Kidney (tissue), 14 donors: Measurements from ENCODE around the gene KDELR3. TPM values are rescaled to one million over a fixed set of nuclear protein-coding genes. Genes with fewer than 3 reads are reported as not detected.

Experiments
- DNase-seq, 5 donors: peaks; one replicate each; pipeline ENCODE4 v3.0.0-alpha.2; 2013 to 2020
- FAIRE-seq: peaks from 2 replicates; lab custom pipeline; 2012; peaks lifted over from hg19 to GRCh38; lab: Jason Lieb, UNC
- H3K27ac ChIP-seq, 2 donors: one replicate each; pipeline ENCODE4 v1.7.0; 2013; ENCODE audit warnings: low read depth in 2 of 2, low read length in 2 of 2, inconsistent platforms in 1 of 2
- H3K27me3 ChIP-seq: one replicate; pipeline ENCODE4 v1.7.1; 2013; ENCODE audit warnings: low read length, inconsistent platforms; ENCODE audit not compliant: control insufficient read depth, insufficient read depth
- H3K36me3 ChIP-seq, 3 donors: one replicate each; pipeline versions ENCODE4 v1.7.0 to v1.7.1; 2013; ENCODE audit warnings: low read length in 3 of 3, control low read depth in 1 of 3, inconsistent platforms in 1 of 3; ENCODE audit not compliant: insufficient read depth in 3 of 3, control insufficient read depth in 2 of 3
- H3K4me1 ChIP-seq, 3 donors: one replicate each; pipeline versions ENCODE4 v1.7.0 to v1.7.1; 2013; ENCODE audit warnings: low read length in 3 of 3, inconsistent platforms in 1 of 3, low read depth in 1 of 3; ENCODE audit not compliant: control insufficient read depth in 2 of 3, insufficient read depth in 2 of 3
- H3K4me3 ChIP-seq, 3 donors: one replicate each; pipeline versions ENCODE4 v1.7.0 to v1.8.1; 2013; ENCODE audit warnings: low read length in 3 of 3, control low read depth in 1 of 3, inconsistent platforms in 1 of 3
- H3K9ac ChIP-seq, 3 donors: one replicate each; pipeline versions ENCODE4 v1.7.0 to v1.7.1; 2013; ENCODE audit warnings: low read length in 3 of 3, control low read depth in 1 of 3, inconsistent platforms in 1 of 3
- H3K9me3 ChIP-seq, 3 donors: one replicate each; pipeline versions ENCODE4 v1.7.0 to v1.7.1; 2013; ENCODE audit warnings: low read length in 3 of 3, control low read depth in 1 of 3, inconsistent platforms in 1 of 3; ENCODE audit not compliant: control insufficient read depth in 2 of 3, insufficient read depth in 1 of 3
- intact Hi-C: fragments of 100-400 bp; cut with DNase I; formaldehyde crosslinking; loops from one replicate; pipeline ENCODE4 v1.11.1; 2022
- polyA plus RNA-seq: library from polyadenylated mRNA; stranded (reverse); fragments of 350-450 nt; fragmentation: Illumina TruSeq; extraction: RNeasy Lipid Tissue Mini Kit (QIAGEN cat#74804); gene quantifications from one replicate; pipeline ENCODE4 v1.2.3, GENCODE V29; 2014; ENCODE audit warnings: low read depth, low replicate concordance; ENCODE audit not compliant: insufficient read depth
- total RNA-seq: library from RNA; stranded (reverse); fragmentation: NEBNext Ultra II Directional; extraction: Animal tissue kit (Norgen Biotek cat#: 25700); gene quantifications from one replicate; pipeline ENCODE4 v1.2.1, GENCODE V29; 2021
- TF ChIP-seq, protein P1 (sequence below): IDR thresholded peaks from 3 replicates; pipeline ENCODE4 v1.5.1; 2012; ENCODE audit warnings: mild to moderate bottlenecking, moderate library complexity, borderline replicate concordance; ENCODE audit not compliant: insufficient read depth; ENCODE audit errors: extremely low read depth
- donor health status: control.
- donor health status: control.
- donor health status: control.
- donor health status: control.
- donor health status: control.
- donor health status: DM: yes; HTN: yes; CAD: no.
- donor health status: Normal renal cell carcinoma (clear cell type).

Gene KDELR3
- total and polyA plus RNA-seq, 2 donors from 2014 or later, result 11.4 to 16.7 TPM

DNA sequence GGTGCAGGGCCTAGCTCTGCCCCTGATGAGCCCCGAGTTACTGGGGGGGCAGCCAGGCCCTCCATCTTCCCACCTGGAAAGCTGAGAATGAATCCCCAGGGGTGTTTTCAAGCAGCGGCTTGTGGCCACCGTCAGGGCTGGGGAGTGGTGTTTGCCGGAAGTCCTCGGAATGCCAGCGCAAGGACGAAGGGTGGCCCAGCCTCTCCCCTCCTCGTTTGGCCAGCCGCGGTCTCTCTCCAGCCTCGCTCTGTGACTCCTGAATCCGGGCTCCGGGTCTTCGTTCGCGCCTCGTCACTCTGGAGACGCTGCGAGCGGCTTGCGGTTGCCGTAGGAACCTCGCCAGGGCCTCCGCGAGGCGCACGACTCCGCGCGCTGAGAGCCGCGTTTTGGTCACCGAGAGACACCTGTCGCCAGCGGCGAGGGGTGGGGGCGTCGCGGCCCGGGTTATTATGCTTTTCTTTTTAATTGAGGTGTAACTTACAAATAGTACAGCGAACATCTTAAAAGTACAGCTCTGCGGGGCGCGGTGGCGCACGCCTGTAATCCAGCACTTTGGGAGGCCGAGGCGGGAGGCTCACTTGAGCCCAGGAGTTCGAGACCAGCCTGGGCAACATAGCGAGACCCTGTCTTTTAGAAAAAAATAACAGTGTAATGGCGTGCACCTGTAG, 6.3 kb upstream of the KDELR3 start:
- no peaks in the 10 kb centered on the region for H3K9me3 ChIP-seq
- FAIRE-seq, result no peak
- no peaks in the 10 kb centered on the region for H3K27me3 ChIP-seq
- H3K9ac ChIP-seq, result peak overlapping the region in 1 of 3 donors; percentile 26
- intact Hi-C loops, result no loop called here
- H3K4me3 ChIP-seq, result peak overlapping the region in 1 of 3 donors; percentile 19
- TF ChIP-seq, protein P1, sequence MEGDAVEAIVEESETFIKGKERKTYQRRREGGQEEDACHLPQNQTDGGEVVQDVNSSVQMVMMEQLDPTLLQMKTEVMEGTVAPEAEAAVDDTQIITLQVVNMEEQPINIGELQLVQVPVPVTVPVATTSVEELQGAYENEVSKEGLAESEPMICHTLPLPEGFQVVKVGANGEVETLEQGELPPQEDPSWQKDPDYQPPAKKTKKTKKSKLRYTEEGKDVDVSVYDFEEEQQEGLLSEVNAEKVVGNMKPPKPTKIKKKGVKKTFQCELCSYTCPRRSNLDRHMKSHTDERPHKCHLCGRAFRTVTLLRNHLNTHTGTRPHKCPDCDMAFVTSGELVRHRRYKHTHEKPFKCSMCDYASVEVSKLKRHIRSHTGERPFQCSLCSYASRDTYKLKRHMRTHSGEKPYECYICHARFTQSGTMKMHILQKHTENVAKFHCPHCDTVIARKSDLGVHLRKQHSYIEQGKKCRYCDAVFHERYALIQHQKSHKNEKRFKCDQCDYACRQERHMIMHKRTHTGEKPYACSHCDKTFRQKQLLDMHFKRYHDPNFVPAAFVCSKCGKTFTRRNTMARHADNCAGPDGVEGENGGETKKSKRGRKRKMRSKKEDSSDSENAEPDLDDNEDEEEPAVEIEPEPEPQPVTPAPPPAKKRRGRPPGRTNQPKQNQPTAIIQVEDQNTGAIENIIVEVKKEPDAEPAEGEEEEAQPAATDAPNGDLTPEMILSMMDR, result no peak
- no peaks in the 10 kb centered on the region for H3K36me3 ChIP-seq
- no peaks in the 10 kb centered on the region for H3K4me1 ChIP-seq
- H3K27ac ChIP-seq, result no peak overlapping the region
- DNase-seq, result peak; percentile 93 to 97 (median 96)

- Histone ChIP-seq H3K27me3 (no peaks in the 10 kb centered on the region), H3K36me3 (no peaks in the 10 kb centered on the region), H3K27ac (no peak overlapping the region), H3K9me3 (no peaks in the 10 kb centered on the region), H3K4me1 (peaks cover 0 to 5% (median 0%) of the 10 kb centered on the region in 3 donors), H3K4me3 (no peak overlapping the region), H3K9ac (peak overlapping the region in 1 of 3 donors; percentile 32)
- peak; percentile 84 to 91 (median 88) for DNase-seq
- no peak for FAIRE-seq
- TF ChIP-seq, protein P1, result no peak
- intact Hi-C loops, result no loop called here
Observed at GRCh38 chr22:38462960-38463784, 4.7 kb upstream of the KDELR3 start.

GRCh38 chr22:38464992-38465672, 2.8 kb upstream of the KDELR3 start:
- Histone ChIP-seq H3K36me3 (no peaks in the 10 kb centered on the region), H3K4me1 (peaks cover 0 to 8% (median 0%) of the 10 kb centered on the region in 3 donors), H3K9me3 (no peaks in the 10 kb centered on the region), H3K9ac (no peak overlapping the region), H3K27ac (no peak overlapping the region), H3K27me3 (no peaks in the 10 kb centered on the region), H3K4me3 (no peak overlapping the region)
- TF ChIP-seq, protein P1, result no peak
- no peak for FAIRE-seq
- DNase-seq, result peak in 2 of 5 donors; percentile 26 to 33
- intact Hi-C loops, result no loop called here
